GM20000 (cell line): Measurements from ENCODE around the gene EPHA10.

ENCODE experiments used
- DNase-seq: peaks from one replicate; pipeline ENCODE4 v3.0.0; 2012; ENCODE audit warnings: low spot score
- CTCF ChIP-seq: IDR thresholded peaks from 2 replicates; pipeline ENCODE4 v1.5.1; 2012; ENCODE audit warnings: mild to moderate bottlenecking, control low read depth; ENCODE audit errors: extremely low read depth, missing control alignments

EPHA10 gene

GRCh38 chr1:37728416-37728815 is 36.5 kb downstream of the EPHA10 start:
- no peak for DNase-seq
- TF ChIP-seq CTCF, result no peak

GRCh38 chr1:37726751-37727585 is 38.0 kb downstream of the EPHA10 start:
- no peak for DNase-seq

GRCh38 chr1:37725851-37726613 is 38.9 kb downstream of the EPHA10 start:
- DNase-seq, result no peak
- TF ChIP-seq CTCF, result no peak

More at GRCh38 chr1:37726751-37727585, 38.0 kb downstream of the EPHA10 start:
- TF ChIP-seq CTCF, result no peak

- DNase-seq, result no peak
- no peak for TF ChIP-seq CTCF
Measured at GRCh38 chr1:37724575-37724974, 40.3 kb downstream of the EPHA10 start.

DNA sequence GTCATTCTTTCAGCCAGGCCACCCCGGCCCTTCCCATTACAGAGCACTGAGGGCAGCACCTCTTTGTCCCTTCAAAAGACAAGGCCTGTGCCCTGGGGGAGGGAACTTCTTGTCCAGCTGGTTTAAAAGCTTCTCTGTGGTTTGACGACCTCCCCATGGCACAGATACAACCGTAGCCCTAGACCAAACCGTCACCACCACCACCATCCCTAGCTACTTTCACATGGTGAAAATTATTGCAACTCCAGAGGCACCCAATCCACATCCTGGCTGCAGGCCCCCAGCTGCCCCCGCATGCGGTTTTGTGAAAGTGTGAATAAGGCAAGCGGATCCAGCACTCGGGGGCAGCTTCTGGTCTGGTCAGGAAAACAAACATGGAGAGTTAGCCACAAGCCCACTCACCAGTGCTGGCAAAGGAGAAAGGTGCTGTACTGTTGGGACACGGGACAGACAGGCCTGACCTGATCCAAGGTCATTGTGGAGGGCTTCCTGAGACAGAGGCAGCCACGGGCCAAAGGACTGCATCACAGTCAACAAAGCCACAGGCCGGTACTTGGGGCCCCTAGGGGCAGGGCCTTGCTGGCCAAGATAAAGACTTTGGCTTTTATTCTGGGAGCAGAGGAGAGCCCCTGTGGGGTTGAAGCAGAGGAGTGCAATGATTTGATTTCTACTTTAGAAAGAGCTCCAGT is 41.4 kb downstream of the EPHA10 start:
- no peak for DNase-seq
- no peak for TF ChIP-seq CTCF

- no peak for TF ChIP-seq CTCF
- DNase-seq, result no peak
Measured at GRCh38 chr1:37723072-37723389, 41.9 kb downstream of the EPHA10 start.
